DMS114 treated with DMSO at 0.1 percent for 48 hours (cell line): ENCODE results near the gene BASP1.
"Not testable (repeated sequence)": the region's sequence is repeated elsewhere in the genome, so short reads cannot be mapped to it uniquely, and the experiment has no call there.

Source experiments
- DNase-seq: peaks from one replicate; lab custom pipeline; 2025; ENCODE audit not compliant: unreplicated experiment; lab: John Stamatoyannopoulos, UW

The BASP1 gene

DNA sequence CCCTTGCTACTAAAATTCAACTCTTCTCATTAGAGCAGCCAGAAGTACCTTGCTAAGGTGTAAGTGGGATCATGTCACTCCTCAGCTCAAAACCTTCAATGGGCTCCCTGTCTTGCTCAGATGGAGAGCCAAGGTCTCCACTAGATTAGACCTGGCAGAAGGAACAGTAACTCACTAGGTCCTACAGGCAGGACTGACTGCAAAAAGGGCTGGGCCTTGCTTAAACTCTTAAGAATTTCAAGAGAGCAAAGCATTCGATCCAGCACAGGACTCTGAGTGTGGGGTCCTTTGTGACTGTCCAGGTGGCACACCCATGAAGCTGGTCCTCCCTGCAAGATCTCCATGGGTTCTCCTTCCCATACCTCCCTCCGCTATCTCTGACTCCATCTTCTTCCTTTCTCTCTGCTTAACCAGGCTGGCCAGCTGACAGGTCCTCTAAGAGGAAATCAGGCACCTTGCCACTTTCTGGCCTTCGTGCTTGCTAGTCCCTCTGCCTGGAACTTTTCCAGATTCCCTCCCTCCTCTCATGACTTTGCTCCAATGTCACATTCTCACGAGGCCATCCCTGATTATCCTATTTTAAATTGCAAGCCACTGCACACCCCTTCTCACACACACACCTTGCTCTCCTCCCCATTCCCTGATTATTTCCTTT is 70.2 kb downstream of the BASP1 start:
- DNase-seq = no peak

DNA sequence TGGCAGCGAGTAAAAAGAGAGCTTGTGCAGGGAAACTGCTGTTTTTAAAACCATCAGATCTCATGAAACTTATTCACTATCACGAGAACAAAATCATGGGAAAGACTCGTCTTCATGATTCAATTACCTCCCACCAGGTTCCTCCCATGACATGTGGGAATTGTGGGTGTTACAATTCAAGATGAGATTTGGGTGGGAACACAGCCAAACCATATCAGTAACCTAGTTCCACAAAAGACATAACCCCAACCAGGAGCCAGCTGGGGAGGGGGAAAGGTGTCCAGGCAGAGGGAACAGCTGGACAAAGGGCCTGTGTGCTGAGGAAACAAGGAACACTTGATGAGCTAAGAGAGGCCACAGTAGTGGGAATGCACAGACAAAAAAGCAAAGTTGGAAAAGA is 71.1 kb downstream of the BASP1 start:
- DNase-seq = no peak

GRCh38 chr5:17289681-17290539 is 72.5 kb downstream of the BASP1 start:
- DNase-seq = no peak

DNA sequence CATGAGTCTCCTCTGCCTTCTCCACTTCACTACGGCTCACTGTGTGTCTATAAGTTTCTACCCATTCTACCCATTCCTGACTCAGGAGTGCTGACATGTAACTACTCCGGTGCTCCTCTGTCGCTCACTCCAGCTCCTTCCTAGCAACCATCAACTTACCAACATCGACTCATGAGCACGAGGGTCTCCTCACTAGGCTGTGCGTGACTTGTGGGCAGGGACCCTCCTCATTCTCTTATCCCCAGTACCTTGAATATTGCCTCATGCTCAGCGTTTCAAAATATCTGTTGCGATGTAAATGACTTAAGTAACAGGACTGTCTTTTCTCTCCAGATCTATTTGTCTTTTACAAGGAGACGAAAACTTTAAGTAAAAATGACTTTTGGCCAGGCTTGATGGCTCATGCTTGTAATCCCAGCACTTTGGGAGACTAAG is 73.1 kb downstream of the BASP1 start:
- DNase-seq = no peak

- DNase-seq = no peak
These were observed 75.1 kb downstream of the BASP1 start for GRCh38 chr5:17292434-17293015.

GRCh38 chr5:17294639-17295311 is 77.3 kb downstream of the BASP1 start:
- no peak for DNase-seq

DNA sequence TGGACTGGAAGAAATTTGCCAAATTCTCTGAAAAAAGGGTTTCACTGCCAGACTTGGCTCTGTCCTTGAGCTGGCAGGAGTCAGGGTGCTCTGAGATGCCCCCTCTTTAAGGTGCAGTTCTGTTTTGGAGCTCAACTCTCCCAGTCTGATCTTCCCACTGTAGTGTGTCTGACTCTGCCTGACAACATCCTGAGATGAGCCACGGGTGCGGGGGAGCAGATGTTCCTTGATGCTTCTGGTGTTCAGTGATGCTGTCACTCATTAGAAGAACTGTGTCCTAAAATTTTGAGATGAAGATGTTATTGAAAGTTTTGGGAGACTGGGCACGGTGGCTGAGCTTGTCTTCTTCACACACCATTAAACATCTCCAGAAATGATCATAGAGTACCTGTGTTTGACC is 78.2 kb downstream of the BASP1 start:
- DNase-seq = no peak

GRCh38 chr5:17302106-17302505 is 84.7 kb downstream of the BASP1 start:
- no peak for DNase-seq

GRCh38 chr5:17302604-17303003 is 85.2 kb downstream of the BASP1 start:
- DNase-seq = no peak

- no peak for DNase-seq
These were observed 86.9 kb downstream of the BASP1 start for GRCh38 chr5:17304282-17304681.

- DNase-seq = no peak
These were observed 87.6 kb downstream of the BASP1 start for GRCh38 chr5:17305017-17305416.

DNA sequence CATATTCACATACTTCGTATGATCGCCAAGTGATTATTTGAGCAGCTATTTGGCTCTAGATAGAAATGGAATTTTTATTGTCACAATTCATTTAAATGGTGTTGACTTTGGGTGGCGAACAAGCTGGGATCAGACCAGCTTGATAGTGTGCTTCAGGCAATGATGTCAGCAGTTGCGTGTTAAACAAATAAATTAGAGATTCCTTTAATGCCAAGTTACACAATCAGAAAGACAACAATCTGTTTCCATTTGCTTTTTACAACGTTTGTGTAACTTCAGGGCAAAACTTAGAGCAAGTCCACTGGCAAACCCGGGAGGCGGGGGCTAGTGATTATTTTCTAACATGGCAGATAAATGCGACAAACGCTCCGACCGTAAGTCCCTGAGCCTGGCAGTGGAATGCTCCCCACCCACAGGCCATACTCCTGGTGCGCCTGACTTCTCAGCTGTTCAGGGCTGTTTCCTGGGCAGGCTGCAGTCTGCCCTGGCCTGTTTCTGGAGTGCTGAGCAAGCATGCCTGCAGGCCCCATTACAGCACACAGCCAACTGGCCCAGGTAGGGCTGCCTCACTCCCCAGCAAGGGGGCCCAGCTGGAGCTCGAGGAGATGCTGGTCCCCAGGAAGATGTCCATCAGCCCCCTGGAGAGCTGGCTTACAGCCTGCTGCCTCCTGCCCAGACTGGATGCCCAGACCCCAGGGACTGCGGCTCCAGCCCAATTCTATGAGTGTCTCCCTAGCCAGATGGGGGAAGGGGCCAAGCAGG is 88.7 kb downstream of the BASP1 start:
- no peak for DNase-seq

GRCh38 chr5:17306726-17307091 is 89.3 kb downstream of the BASP1 start:
- DNase-seq = no peak

- DNase-seq = not testable (repeated sequence)
These were observed 90.0 kb downstream of the BASP1 start for GRCh38 chr5:17307440-17307839.

DNA sequence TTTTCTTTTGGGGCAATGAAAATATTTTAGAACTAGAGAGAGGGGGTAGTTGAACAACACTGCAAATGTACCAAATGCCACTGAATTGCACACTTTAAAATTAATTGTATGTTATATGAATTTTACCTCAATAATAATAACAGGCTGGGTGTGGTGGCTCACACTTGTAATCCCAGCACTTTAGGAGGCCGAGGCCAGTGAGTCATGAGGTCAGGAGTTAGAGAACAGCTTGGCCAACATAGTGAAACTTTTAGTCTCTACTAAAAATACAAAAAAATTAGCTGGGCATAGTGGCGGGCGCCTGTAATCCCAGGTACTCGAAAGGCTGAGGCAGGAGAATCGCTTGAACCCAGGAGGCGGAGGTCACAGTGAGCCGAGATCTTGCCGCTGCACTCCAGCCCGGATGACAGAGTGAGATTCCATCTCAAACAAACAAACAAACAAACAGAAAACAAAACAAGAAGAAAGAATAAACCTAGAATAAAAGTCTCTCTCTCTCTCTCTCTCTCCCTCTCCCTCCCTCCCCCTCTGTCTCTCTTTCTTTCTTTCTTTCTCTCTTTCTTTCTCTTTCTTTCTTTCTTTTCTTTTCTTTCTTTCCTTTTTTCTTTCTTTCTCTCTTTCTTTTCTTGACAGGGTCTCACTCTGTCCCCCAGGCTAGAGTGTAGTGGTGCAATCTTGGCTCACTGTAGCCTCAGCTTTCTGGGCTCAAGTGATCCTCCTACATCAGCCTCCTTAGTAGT is 91.1 kb downstream of the BASP1 start:
- no peak for DNase-seq

DNA sequence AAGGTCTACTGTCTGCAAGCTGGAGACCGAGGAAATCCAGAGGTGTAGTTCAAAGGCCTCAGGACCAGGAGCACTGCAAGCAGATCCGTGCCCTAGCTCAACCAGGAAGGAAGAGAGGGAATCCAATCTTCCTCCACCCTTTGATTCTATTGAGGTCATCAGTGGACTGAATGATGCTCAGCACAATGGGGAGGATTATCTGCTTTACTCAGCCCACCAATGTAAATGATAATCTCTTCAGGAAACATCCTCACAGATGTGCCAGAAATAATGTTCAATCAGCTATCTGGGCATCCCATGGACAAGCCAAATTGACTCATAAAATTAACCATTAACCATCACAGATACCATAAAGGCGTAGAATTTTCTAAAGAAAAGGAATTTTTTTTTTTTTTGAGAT is 92.0 kb downstream of the BASP1 start:
- DNase-seq = no peak

GRCh38 chr5:17310502-17310901 is 93.1 kb downstream of the BASP1 start:
- not testable (repeated sequence) for DNase-seq

- DNase-seq = not testable (repeated sequence)
These were observed 94.4 kb downstream of the BASP1 start for GRCh38 chr5:17311811-17312210.

GRCh38 chr5:17312358-17312757 is 94.9 kb downstream of the BASP1 start:
- no peak for DNase-seq

DNA sequence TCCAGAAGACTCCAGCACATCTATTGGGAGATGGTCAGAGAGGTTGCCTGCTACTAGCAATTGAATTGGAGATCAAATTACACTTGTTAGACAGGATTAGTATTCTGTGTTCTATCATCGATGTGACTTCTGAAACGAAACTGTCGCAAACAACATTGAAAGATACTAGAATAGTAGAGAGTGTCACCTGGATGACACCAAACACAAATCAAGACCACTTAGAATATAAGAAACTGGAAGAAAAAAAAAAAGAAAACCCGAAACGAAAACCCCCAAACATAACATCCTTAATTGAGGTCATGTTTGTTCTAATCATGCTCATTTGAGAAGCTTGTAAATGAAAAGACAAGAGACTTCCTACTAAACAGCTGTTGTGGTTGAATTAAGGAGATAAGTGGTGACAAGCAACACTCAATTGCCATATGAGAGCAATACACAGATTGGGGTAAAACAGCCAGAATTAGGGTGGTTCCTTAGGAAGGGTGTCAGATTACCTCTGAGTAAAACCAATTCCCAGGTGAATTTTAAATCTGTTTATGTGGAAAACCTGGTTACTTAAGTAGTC is 97.6 kb downstream of the BASP1 start:
- no peak for DNase-seq
